ENCODE measurements around the gene SLC25A4. TPM values are rescaled to one million over a fixed set of nuclear protein-coding genes. Genes with fewer than 3 reads are reported as not detected.
A peak's percentile ranks its signal among the peaks of the same experiment; 100 is the strongest.
"Not testable (repeated sequence)": the region's sequence is repeated elsewhere in the genome, so short reads cannot be mapped to it uniquely, and the experiment has no call there.

SLC25A4 gene
- 1 to 10 TPM; 4.2 to 7.8 TPM for total RNA-seq

DNA sequence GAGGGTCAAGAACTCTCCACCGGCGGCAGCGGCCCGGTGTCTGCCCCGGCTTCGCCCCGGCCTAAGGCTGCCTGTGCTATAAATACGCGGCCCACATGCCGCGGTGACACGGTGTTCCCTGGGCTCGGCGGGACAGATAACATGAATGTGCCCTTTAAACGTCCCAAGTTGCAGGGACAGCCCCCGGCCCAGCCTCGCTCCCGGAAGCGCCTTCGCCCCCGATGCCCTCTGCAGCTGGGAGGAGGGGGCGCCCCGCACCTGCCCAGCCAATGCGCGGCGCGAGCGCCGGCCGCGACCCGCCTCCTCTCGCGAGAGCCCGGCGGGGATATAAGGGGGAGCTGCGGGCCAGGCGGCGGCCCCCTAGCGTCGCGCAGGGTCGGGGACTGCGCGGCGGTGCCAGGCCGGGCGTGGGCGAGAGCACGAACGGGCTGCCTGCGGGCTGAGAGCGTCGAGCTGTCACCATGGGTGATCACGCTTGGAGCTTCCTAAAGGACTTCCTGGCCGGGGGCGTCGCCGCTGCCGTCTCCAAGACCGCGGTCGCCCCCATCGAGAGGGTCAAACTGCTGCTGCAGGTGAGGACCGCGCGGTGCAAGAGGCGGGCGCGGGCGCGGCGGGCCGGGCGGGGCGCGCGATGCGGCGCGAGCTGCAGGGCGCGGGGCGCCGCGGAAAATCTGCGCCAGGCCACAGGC is at the start of gene SLC25A4:
Gene SLC25A4, plus strand, starts transcription at position 355 of the 689 bp plus-strand sequence. Its CDS starts 107 bp downstream, at position 462.
- H3K4me1 Mint-ChIP-seq (ENCODE audit: low read depth): peaks cover 13% of the 10 kb centered on the region
- H3K4me3 Mint-ChIP-seq: peak within 1 kb of the TSS; percentile 89
- no peaks in the 10 kb centered on the region for H3K36me3 Mint-ChIP-seq (ENCODE audit: insufficient read depth in 2 of 2)
- peak within 1 kb of the TSS; percentile 60 for H3K27ac Mint-ChIP-seq
- H3K9me3 Mint-ChIP-seq: no peaks in the 10 kb centered on the region
- DNase-seq (peak; percentile 91 to 94), ATAC-seq (replicated peaks in 1 of 2) (peak; percentile 96 to 97)
- peaks cover 32% of the 10 kb centered on the region for H3K27me3 Mint-ChIP-seq (ENCODE audit: low read depth)

DNA sequence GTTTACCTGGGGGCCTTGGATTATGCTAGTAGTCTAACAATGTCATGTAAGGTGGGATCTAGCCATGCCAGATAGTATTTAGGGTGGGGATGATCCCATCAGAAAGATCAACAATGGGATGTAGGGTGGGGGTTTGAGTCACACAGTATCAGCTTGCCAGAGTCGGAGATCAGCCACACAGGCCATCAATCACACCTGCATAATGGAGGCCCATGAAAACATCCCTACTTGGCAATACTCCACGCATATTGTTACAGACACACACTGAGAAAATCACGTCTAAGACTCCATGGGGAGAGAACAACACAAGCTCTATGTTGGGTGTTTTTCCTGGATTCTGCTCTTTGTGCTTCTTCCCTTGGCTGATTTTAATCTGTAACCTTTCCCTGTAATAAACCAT is 49.5 kb upstream of the SLC25A4 start:
- Mint-ChIP-seq H3K4me1 (ENCODE audit: low read depth) (no peaks in the 10 kb centered on the region), H3K4me3 (no peak overlapping the region), H3K27ac (no peak overlapping the region), H3K27me3 (ENCODE audit: low read depth) (peaks cover 26% of the 10 kb centered on the region), H3K36me3 (ENCODE audit: insufficient read depth in 2 of 2) (no peaks in the 10 kb centered on the region), H3K9me3 (no peaks in the 10 kb centered on the region)
- DNase-seq: no peak
- no peak for ATAC-seq (replicated peaks in 1 of 2)

DNA sequence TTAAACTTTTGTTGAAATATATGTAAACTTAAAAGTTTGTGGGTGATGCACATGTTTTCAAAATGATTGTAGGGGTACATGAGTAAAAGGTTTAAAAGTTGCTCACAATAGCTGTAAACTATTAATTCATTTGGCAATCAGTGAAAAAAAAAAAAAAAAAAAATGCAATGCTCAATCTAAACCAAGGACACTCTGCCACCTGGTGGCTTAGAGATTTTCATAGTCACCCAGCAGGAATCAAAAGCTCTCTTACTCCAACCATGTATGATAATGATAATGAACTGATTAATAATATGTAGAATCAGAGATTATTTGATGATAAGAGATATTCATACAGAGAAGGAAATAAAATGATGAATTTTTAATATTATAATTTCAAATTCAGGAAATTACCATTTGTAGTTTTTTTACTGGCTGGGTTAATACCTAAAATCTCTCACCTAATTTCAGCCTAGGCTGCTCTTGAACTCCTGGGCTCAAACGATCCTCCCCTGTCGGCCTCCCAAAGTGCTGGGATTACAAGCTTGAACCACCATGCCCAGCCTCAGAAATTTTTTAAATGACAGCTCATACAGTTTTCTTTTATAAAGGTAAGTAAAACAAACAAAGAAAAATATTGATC is 46.9 kb upstream of the SLC25A4 start:
- peak; percentile 14 to 23 for DNase-seq
- H3K9me3 Mint-ChIP-seq: no peaks in the 10 kb centered on the region
- H3K27ac Mint-ChIP-seq: no peak overlapping the region
- H3K4me1 Mint-ChIP-seq (ENCODE audit: low read depth): no peaks in the 10 kb centered on the region
- no peaks in the 10 kb centered on the region for H3K36me3 Mint-ChIP-seq (ENCODE audit: insufficient read depth in 2 of 2)
- no peak for ATAC-seq (replicated peaks in 1 of 2)
- H3K27me3 Mint-ChIP-seq (ENCODE audit: low read depth): peaks cover 17% of the 10 kb centered on the region
- H3K4me3 Mint-ChIP-seq: no peak overlapping the region

DNA sequence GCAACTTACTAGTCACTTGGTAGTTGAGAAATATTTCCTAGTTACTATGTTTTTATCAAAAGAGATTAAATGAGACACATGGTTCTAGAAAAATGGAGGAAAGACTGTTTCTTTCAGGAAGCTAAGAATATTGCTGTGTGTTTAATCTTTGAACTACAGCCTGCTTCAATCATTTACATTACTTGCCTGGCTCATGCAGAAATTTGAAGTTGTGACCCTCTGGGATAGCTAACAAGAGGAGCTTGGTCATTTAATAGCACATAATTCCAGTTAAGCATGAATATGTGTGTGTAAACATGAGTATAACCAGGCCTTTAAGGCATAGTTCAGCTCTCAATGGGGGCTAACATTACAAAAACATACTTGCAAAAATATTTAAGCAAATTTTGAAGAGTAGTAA is 44.6 kb upstream of the SLC25A4 start:
- H3K27me3 Mint-ChIP-seq (ENCODE audit: low read depth): peaks cover 18% of the 10 kb centered on the region
- no peak overlapping the region for H3K4me3 Mint-ChIP-seq

GRCh38 chr4:185099024-185099682 is 43.9 kb upstream of the SLC25A4 start:
- H3K27ac Mint-ChIP-seq: no peak overlapping the region
- no peak for DNase-seq
- no peaks in the 10 kb centered on the region for H3K4me1 Mint-ChIP-seq (ENCODE audit: low read depth)
- peaks cover 20% of the 10 kb centered on the region for H3K27me3 Mint-ChIP-seq (ENCODE audit: low read depth)
- ATAC-seq (replicated peaks in 1 of 2): no peak
- H3K9me3 Mint-ChIP-seq: no peaks in the 10 kb centered on the region
- H3K4me3 Mint-ChIP-seq: no peak overlapping the region
- no peaks in the 10 kb centered on the region for H3K36me3 Mint-ChIP-seq (ENCODE audit: insufficient read depth in 2 of 2)

More for the DNA sequence above, 44.6 kb upstream of the SLC25A4 start:
- ATAC-seq (replicated peaks in 1 of 2) (no peak), DNase-seq (no peak)
- Mint-ChIP-seq H3K36me3 (ENCODE audit: insufficient read depth in 2 of 2) (no peaks in the 10 kb centered on the region), H3K27ac (no peak overlapping the region), H3K9me3 (no peaks in the 10 kb centered on the region), H3K4me1 (ENCODE audit: low read depth) (no peaks in the 10 kb centered on the region)

DNA sequence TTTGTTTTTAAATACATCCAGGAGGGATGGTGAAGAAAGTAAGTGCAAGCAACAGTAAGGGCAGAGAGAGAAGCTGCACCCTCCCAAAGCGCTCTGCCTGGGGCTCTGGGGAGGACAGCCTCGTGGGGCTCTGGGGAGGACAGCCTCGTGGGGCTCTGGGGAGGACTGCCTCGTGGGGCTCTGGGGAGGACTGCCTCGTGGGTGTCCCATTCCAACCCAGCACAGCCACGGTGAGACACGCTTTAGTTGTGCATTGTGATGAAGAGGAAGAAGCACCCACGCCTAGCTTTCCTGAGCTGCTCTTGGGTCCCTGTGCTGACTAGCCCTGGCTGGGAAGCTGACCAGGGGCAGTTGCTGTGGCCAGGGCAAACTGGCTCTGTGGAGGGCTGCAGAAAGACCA is 43.1 kb upstream of the SLC25A4 start:
- DNase-seq: no peak
- Mint-ChIP-seq H3K36me3 (ENCODE audit: insufficient read depth in 2 of 2) (no peaks in the 10 kb centered on the region), H3K27me3 (ENCODE audit: low read depth) (peaks cover 23% of the 10 kb centered on the region), H3K27ac (no peak overlapping the region), H3K4me1 (ENCODE audit: low read depth) (no peaks in the 10 kb centered on the region), H3K4me3 (no peak overlapping the region), H3K9me3 (no peaks in the 10 kb centered on the region)
- no peak for ATAC-seq (replicated peaks in 1 of 2)

- Mint-ChIP-seq H3K27ac (no peak overlapping the region), H3K4me1 (ENCODE audit: low read depth) (no peaks in the 10 kb centered on the region), H3K27me3 (ENCODE audit: low read depth) (peaks cover 23% of the 10 kb centered on the region), H3K36me3 (ENCODE audit: insufficient read depth in 2 of 2) (no peaks in the 10 kb centered on the region), H3K4me3 (no peak overlapping the region), H3K9me3 (no peaks in the 10 kb centered on the region)
- no peak for ATAC-seq (replicated peaks in 1 of 2)
- no peak for DNase-seq
Observed at GRCh38 chr4:185100423-185100822, 42.6 kb upstream of the SLC25A4 start.

DNA sequence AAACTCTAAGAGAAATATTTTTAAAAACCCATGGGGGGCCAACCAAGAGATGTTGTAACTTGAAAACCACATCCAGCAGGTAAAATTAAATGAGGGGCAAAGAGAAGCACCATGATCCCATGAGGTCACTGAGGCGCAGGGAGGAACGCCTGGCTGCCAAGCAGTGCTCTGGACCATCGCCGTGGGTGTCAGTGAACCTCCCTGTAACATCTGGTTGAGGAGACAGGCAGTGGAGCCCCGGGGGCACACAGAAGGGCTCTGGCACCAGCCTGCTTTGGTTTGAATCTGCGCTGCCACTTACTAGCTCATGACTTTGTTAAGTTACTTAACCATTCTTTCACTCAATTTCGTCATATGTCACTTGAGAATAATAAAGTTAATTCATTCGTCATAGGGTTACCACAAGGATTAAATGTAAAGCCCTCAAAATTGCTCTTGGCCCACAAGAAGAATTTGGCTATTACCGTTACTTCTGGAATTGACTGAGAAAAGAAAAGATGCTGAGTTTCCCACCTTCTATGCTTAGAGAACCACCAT is 41.6 kb upstream of the SLC25A4 start:
- H3K9me3 Mint-ChIP-seq: no peaks in the 10 kb centered on the region
- H3K27ac Mint-ChIP-seq: no peak overlapping the region
- no peak overlapping the region for H3K4me3 Mint-ChIP-seq
- no peaks in the 10 kb centered on the region for H3K36me3 Mint-ChIP-seq (ENCODE audit: insufficient read depth in 2 of 2)
- no peaks in the 10 kb centered on the region for H3K4me1 Mint-ChIP-seq (ENCODE audit: low read depth)
- no peak for DNase-seq
- peaks cover 30% of the 10 kb centered on the region for H3K27me3 Mint-ChIP-seq (ENCODE audit: low read depth)
- no peak for ATAC-seq (replicated peaks in 1 of 2)

DNA sequence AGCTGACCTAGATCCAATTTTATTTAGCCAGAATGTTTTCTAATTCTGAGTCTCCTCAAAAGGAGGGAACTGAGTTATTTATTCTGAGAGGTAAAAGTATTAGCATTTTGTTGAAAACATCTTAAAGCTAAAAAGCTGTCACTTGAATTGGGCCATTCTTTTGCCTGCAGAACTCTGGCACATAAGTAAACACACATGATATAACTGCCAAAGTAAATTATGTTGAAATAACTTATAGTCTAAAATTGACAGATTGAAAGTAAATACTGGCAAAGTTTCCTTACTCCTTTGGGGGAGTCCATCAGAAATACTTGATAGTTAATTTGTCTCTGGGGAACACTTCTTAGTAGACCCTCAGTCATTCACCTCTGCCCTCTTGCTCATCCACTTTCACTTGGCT is 38.3 kb upstream of the SLC25A4 start:
- Mint-ChIP-seq H3K36me3 (ENCODE audit: insufficient read depth in 2 of 2) (no peaks in the 10 kb centered on the region), H3K27ac (no peak overlapping the region), H3K27me3 (ENCODE audit: low read depth) (peaks cover 36% of the 10 kb centered on the region), H3K9me3 (no peaks in the 10 kb centered on the region), H3K4me3 (no peak overlapping the region), H3K4me1 (ENCODE audit: low read depth) (no peaks in the 10 kb centered on the region)
- ATAC-seq (replicated peaks in 1 of 2) (no peak), DNase-seq (no peak)

GRCh38 chr4:185106353-185106752 is 36.7 kb upstream of the SLC25A4 start:
- DNase-seq (no peak), ATAC-seq (replicated peaks in 1 of 2) (no peak)
- Mint-ChIP-seq H3K4me3 (no peak overlapping the region), H3K27me3 (ENCODE audit: low read depth) (peaks cover 36% of the 10 kb centered on the region), H3K9me3 (no peaks in the 10 kb centered on the region), H3K4me1 (ENCODE audit: low read depth) (no peaks in the 10 kb centered on the region), H3K27ac (no peak overlapping the region), H3K36me3 (ENCODE audit: insufficient read depth in 2 of 2) (no peaks in the 10 kb centered on the region)

DNA sequence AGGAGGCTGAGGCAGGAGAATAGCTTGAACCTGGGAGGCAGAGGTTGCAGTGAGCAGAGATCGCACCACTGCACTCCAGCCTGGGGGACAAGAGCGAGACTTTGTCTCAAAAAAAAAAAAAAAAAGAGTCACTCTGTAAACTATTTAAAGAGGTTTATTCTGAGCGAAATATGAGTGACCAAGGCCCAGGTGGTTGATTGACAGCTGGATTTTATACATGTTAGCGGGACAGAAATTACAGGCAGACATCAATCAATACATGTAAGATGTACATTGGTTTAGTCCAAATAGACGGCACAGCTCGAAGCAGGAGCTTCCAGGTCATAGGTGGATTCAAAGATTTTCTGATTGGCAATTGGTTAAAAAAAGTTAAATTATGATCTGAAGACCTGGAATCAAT is 35.5 kb upstream of the SLC25A4 start:
- H3K27ac Mint-ChIP-seq; H3K36me3 Mint-ChIP-seq (ENCODE audit: insufficient read depth in 2 of 2); DNase-seq; H3K9me3 Mint-ChIP-seq; H3K4me1 Mint-ChIP-seq (ENCODE audit: low read depth); H3K4me3 Mint-ChIP-seq; ATAC-seq (replicated peaks in 1 of 2): not testable (repeated sequence)
- H3K27me3 Mint-ChIP-seq (ENCODE audit: low read depth): peaks cover 36% of the 10 kb centered on the region

DNA sequence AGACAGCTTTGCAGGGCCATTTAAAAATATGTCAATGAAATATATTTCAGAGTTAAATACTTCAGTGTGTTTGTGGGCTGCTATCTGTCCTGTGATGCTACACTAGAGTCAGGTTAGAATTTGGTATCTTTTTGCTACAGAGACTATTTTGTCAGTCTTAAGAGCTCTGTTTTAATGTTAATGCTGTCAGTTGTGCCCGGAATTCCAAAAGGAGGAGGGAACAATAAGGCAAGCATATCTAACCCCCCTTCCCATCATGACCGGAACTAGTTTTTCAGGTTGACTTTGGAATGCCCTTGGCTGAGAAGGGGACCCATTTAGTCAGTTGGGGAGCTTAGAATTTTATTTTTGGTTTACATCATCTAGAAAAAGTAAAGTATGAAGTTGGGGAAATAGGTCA is 34.9 kb upstream of the SLC25A4 start:
- Mint-ChIP-seq H3K4me3 (no peak overlapping the region), H3K9me3 (no peaks in the 10 kb centered on the region), H3K27me3 (ENCODE audit: low read depth) (peaks cover 34% of the 10 kb centered on the region), H3K27ac (no peak overlapping the region), H3K4me1 (ENCODE audit: low read depth) (no peaks in the 10 kb centered on the region), H3K36me3 (ENCODE audit: insufficient read depth in 2 of 2) (no peaks in the 10 kb centered on the region)
- DNase-seq: no peak
- ATAC-seq (replicated peaks in 1 of 2): no peak

DNA sequence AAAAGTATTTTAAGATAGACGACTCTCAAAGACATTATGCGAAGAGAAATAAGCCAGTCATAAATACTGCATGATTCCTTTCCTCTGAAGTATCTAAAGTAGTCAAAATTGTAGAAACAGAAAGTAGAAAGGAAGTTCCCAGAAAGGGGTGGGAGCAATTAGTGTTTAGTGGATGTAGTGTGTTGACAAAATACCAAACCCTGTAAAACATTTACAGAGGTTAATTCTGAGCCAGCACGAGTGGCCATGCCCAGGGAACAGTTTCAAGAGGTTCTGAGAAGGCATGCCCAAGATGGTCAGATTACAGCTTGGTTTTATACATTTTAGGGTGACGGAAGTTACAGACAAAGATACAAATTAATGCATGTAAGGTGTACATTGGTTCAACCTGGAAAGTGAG is 34.4 kb upstream of the SLC25A4 start:
- Mint-ChIP-seq H3K9me3 (no peaks in the 10 kb centered on the region), H3K36me3 (ENCODE audit: insufficient read depth in 2 of 2) (no peaks in the 10 kb centered on the region)

More for the DNA sequence above, 34.4 kb upstream of the SLC25A4 start:
- Mint-ChIP-seq H3K27ac (no peak overlapping the region), H3K4me1 (ENCODE audit: low read depth) (no peaks in the 10 kb centered on the region), H3K4me3 (no peak overlapping the region), H3K27me3 (ENCODE audit: low read depth) (peaks cover 34% of the 10 kb centered on the region)
- ATAC-seq (replicated peaks in 1 of 2) (no peak), DNase-seq (no peak)

All from activated T-cell treated with anti-CD3 and anti-CD28 coated beads, Interleukin-2, amount 50 U/mL, for 72 hours (primary cell).